ENCODE results near the gene COA3.

DNA sequence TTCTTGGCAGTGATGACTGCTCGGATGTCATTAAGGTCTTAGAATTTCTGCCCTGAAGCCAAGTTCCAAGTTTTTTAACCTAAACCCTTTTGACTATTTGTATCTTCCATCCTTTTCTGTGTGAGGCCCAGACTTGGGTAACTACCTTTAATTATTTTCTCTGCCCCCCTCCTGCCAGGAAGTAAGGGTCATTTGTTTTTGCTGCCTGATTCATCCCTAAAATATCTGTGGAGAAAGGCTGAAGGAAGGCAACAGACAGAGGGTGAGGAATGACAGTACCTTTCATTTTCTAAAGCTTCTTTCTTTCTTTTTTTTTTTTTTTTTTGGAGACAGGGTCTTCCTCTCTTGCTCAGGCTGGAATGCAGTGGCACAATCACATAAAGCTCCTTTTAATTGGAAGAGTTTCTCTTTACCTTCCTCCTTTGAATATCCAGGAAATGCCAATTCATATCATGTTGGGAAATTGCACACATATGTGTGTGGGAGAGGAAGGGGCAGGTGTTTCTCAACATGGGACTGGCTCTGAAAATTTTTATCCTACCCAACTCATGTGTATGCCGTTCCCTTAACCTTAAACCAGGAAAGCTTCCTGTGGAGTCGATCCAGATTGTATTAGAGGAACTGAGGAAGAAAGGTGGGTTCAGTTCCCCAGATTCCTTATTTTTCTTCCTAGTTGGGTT, 24.3 kb downstream of the COA3 start:
- TF ChIP-seq EZH2 (IDR thresholded peaks at IDR 0.05; ENCODE audit: borderline replicate concordance, insufficient read depth, low read depth, low read length, poor library complexity, severe bottlenecking) = no peak
- TF ChIP-seq, protein P1, sequence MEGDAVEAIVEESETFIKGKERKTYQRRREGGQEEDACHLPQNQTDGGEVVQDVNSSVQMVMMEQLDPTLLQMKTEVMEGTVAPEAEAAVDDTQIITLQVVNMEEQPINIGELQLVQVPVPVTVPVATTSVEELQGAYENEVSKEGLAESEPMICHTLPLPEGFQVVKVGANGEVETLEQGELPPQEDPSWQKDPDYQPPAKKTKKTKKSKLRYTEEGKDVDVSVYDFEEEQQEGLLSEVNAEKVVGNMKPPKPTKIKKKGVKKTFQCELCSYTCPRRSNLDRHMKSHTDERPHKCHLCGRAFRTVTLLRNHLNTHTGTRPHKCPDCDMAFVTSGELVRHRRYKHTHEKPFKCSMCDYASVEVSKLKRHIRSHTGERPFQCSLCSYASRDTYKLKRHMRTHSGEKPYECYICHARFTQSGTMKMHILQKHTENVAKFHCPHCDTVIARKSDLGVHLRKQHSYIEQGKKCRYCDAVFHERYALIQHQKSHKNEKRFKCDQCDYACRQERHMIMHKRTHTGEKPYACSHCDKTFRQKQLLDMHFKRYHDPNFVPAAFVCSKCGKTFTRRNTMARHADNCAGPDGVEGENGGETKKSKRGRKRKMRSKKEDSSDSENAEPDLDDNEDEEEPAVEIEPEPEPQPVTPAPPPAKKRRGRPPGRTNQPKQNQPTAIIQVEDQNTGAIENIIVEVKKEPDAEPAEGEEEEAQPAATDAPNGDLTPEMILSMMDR (IDR thresholded peaks at IDR 0.05) = no peak
